Memory B cell (primary cell): ENCODE results near the gene WDR64.
A peak's percentile ranks its signal among the peaks of the same experiment; 100 is the strongest.
"Not testable (repeated sequence)": the region's sequence is repeated elsewhere in the genome, so short reads cannot be mapped to it uniquely, and the experiment has no call there.

ENCODE experiments used
- ATAC-seq: fragments of 150-1000 bp; cut with Tn5 transposase; 2 replicates; pipeline ENCODE4 v1.10.0; 2021; ENCODE audit warnings: low read depth, mild to moderate bottlenecking, moderate library complexity
- DNase-seq, 2 donors: peaks; one replicate each; pipeline ENCODE4 v3.0.0; 2022; ENCODE audit warnings: low spot score in 2 of 2
- H3K27ac Mint-ChIP-seq: one replicate; pipeline ENCODE4 v1.8.0; 2022; ENCODE audit warnings: mild to moderate bottlenecking, moderate library complexity, mixed read lengths
- H3K27me3 Mint-ChIP-seq: one replicate; pipeline ENCODE4 v1.8.0; 2022; ENCODE audit warnings: mixed read lengths
- H3K36me3 Mint-ChIP-seq: one replicate; pipeline ENCODE4 v1.8.0; 2022; ENCODE audit warnings: mild to moderate bottlenecking, mixed read lengths
- H3K4me1 Mint-ChIP-seq: one replicate; pipeline ENCODE4 v1.8.0; 2022; ENCODE audit warnings: mixed read lengths
- H3K4me3 Mint-ChIP-seq: one replicate; pipeline ENCODE4 v1.8.0; 2022; ENCODE audit warnings: mild to moderate bottlenecking, moderate library complexity, mixed read lengths
- H3K9me3 Mint-ChIP-seq: one replicate; pipeline ENCODE4 v1.8.0; 2022; ENCODE audit warnings: mixed read lengths

WDR64 gene

GRCh38 chr1:241813768-241814320 lies 161.8 kb downstream of the WDR64 start:
- Mint-ChIP-seq H3K27ac (no peak overlapping the region), H3K4me3 (no peak overlapping the region), H3K27me3 (no peaks in the 10 kb centered on the region), H3K4me1 (peaks cover 11% of the 10 kb centered on the region), H3K36me3 (no peaks in the 10 kb centered on the region), H3K9me3 (no peaks in the 10 kb centered on the region)
- ATAC-seq (no peak), DNase-seq (no peak)

GRCh38 chr1:241816008-241816407 lies 163.9 kb downstream of the WDR64 start:
- no peak for ATAC-seq
- H3K27me3 Mint-ChIP-seq, result peaks cover 2% of the 10 kb centered on the region
- H3K4me1 Mint-ChIP-seq, result peaks cover 11% of the 10 kb centered on the region
- H3K36me3 Mint-ChIP-seq, result no peaks in the 10 kb centered on the region
- H3K9me3 Mint-ChIP-seq, result no peaks in the 10 kb centered on the region
- no peak overlapping the region for H3K4me3 Mint-ChIP-seq
- no peak overlapping the region for H3K27ac Mint-ChIP-seq
- no peak for DNase-seq

GRCh38 chr1:241817331-241817792 lies 165.3 kb downstream of the WDR64 start:
- DNase-seq (no peak), ATAC-seq (no peak)
- Mint-ChIP-seq H3K4me3 (no peak overlapping the region), H3K9me3 (no peaks in the 10 kb centered on the region), H3K36me3 (no peaks in the 10 kb centered on the region), H3K27ac (no peak overlapping the region), H3K4me1 (peaks cover 11% of the 10 kb centered on the region), H3K27me3 (peaks cover 2% of the 10 kb centered on the region)

- H3K9me3 Mint-ChIP-seq, result peaks cover 1% of the 10 kb centered on the region
- no peaks in the 10 kb centered on the region for H3K36me3 Mint-ChIP-seq
- peak; percentile 78 for ATAC-seq
- H3K4me3 Mint-ChIP-seq, result no peak overlapping the region
- H3K27ac Mint-ChIP-seq, result peak overlapping the region; percentile 3
- no peak for DNase-seq
- peaks cover 11% of the 10 kb centered on the region for H3K4me1 Mint-ChIP-seq
- H3K27me3 Mint-ChIP-seq, result peaks cover 2% of the 10 kb centered on the region
Observed at GRCh38 chr1:241817956-241818612, 166.0 kb downstream of the WDR64 start.

GRCh38 chr1:241819340-241819866 lies 167.3 kb downstream of the WDR64 start:
- DNase-seq (no peak), ATAC-seq (no peak)
- Mint-ChIP-seq H3K9me3 (peaks cover 2% of the 10 kb centered on the region), H3K4me3 (no peak overlapping the region), H3K27me3 (peaks cover 6% of the 10 kb centered on the region), H3K36me3 (no peaks in the 10 kb centered on the region), H3K4me1 (peaks cover 11% of the 10 kb centered on the region), H3K27ac (no peak overlapping the region)

- no peak for DNase-seq
- Mint-ChIP-seq H3K36me3 (no peaks in the 10 kb centered on the region), H3K9me3 (peaks cover 2% of the 10 kb centered on the region), H3K4me3 (no peak overlapping the region), H3K4me1 (peaks cover 11% of the 10 kb centered on the region), H3K27me3 (peaks cover 7% of the 10 kb centered on the region), H3K27ac (no peak overlapping the region)
- ATAC-seq, result no peak
Observed at GRCh38 chr1:241821363-241821762, 169.3 kb downstream of the WDR64 start.

GRCh38 chr1:241822846-241823245 lies 170.8 kb downstream of the WDR64 start:
- DNase-seq, result no peak
- Mint-ChIP-seq H3K36me3 (no peaks in the 10 kb centered on the region), H3K9me3 (peaks cover 2% of the 10 kb centered on the region), H3K4me3 (no peak overlapping the region), H3K27ac (no peak overlapping the region), H3K4me1 (peaks cover 5% of the 10 kb centered on the region), H3K27me3 (peaks cover 7% of the 10 kb centered on the region)
- no peak for ATAC-seq

GRCh38 chr1:241823925-241824324 lies 171.8 kb downstream of the WDR64 start:
- no peak for DNase-seq
- Mint-ChIP-seq H3K4me1 (no peaks in the 10 kb centered on the region), H3K36me3 (no peaks in the 10 kb centered on the region), H3K27me3 (peaks cover 7% of the 10 kb centered on the region), H3K9me3 (peaks cover 2% of the 10 kb centered on the region), H3K4me3 (no peak overlapping the region), H3K27ac (no peak overlapping the region)
- ATAC-seq, result no peak

- no peak for ATAC-seq
- Mint-ChIP-seq H3K27me3 (peaks cover 5% of the 10 kb centered on the region), H3K9me3 (peaks cover 2% of the 10 kb centered on the region), H3K36me3 (no peaks in the 10 kb centered on the region), H3K4me1 (no peaks in the 10 kb centered on the region), H3K4me3 (no peak overlapping the region), H3K27ac (no peak overlapping the region)
- DNase-seq, result no peak
Observed at GRCh38 chr1:241825581-241825980, 173.5 kb downstream of the WDR64 start.

GRCh38 chr1:241826613-241827012 lies 174.5 kb downstream of the WDR64 start:
- not testable (repeated sequence) for H3K36me3 Mint-ChIP-seq

GRCh38 chr1:241827264-241827663 lies 175.2 kb downstream of the WDR64 start:
- Mint-ChIP-seq H3K27ac (no peak overlapping the region), H3K4me1 (no peaks in the 10 kb centered on the region), H3K36me3 (no peaks in the 10 kb centered on the region), H3K27me3 (peaks cover 5% of the 10 kb centered on the region), H3K9me3 (peaks cover 2% of the 10 kb centered on the region), H3K4me3 (no peak overlapping the region)
- ATAC-seq (no peak), DNase-seq (no peak)

More at GRCh38 chr1:241826613-241827012, 174.5 kb downstream of the WDR64 start:
- ATAC-seq, H3K4me3 Mint-ChIP-seq, H3K9me3 Mint-ChIP-seq, H3K27ac Mint-ChIP-seq, H3K4me1 Mint-ChIP-seq, H3K27me3 Mint-ChIP-seq, DNase-seq: not testable (repeated sequence)

GRCh38 chr1:241828463-241829021 lies 176.5 kb downstream of the WDR64 start:
- no peaks in the 10 kb centered on the region for H3K4me1 Mint-ChIP-seq
- no peaks in the 10 kb centered on the region for H3K9me3 Mint-ChIP-seq
- DNase-seq, result no peak
- no peaks in the 10 kb centered on the region for H3K36me3 Mint-ChIP-seq
- no peak for ATAC-seq
- no peak overlapping the region for H3K4me3 Mint-ChIP-seq
- no peak overlapping the region for H3K27ac Mint-ChIP-seq
- peaks cover 5% of the 10 kb centered on the region for H3K27me3 Mint-ChIP-seq

GRCh38 chr1:241829468-241829867 lies 177.4 kb downstream of the WDR64 start:
- Mint-ChIP-seq H3K4me3 (no peak overlapping the region), H3K4me1 (no peaks in the 10 kb centered on the region)

GRCh38 chr1:241834733-241835377 lies 182.8 kb downstream of the WDR64 start:
- Mint-ChIP-seq H3K27me3 (no peaks in the 10 kb centered on the region), H3K4me1 (peaks cover 7% of the 10 kb centered on the region), H3K4me3 (no peak overlapping the region), H3K9me3 (no peaks in the 10 kb centered on the region), H3K27ac (no peak overlapping the region), H3K36me3 (no peaks in the 10 kb centered on the region)
- no peak for DNase-seq
- no peak for ATAC-seq

More at GRCh38 chr1:241829468-241829867, 177.4 kb downstream of the WDR64 start:
- Mint-ChIP-seq H3K9me3 (no peaks in the 10 kb centered on the region), H3K36me3 (no peaks in the 10 kb centered on the region), H3K27me3 (peaks cover under 1% of the 10 kb centered on the region), H3K27ac (no peak overlapping the region)
- DNase-seq, result no peak
- ATAC-seq, result no peak
